HG02938 (cell line): Measurements from ENCODE around the gene ROGDI.

Experiments
- ATAC-seq: cut with Tn5 transposase; IDR thresholded peaks from one replicate; pipeline ENCODE4 v1.9.1; 2021; ENCODE audit warnings: mild to moderate bottlenecking, moderate library complexity; ENCODE audit not compliant: unreplicated experiment

Gene ROGDI

GRCh38 chr16:4768549-4769305, 33.7 kb downstream of the ROGDI start:
- peak; percentile 45 for ATAC-seq

GRCh38 chr16:4767872-4768548, 34.4 kb downstream of the ROGDI start:
- no peak for ATAC-seq

GRCh38 chr16:4766875-4767628, 35.4 kb downstream of the ROGDI start, which contains the start of gene ZNF500:
ZNF500 (minus strand) TSS chr16:4767162; CDS start chr16:4765978, 1,184 bp downstream.
- ATAC-seq: peak; percentile 76

- no peak for ATAC-seq
Observed at GRCh38 chr16:4765511-4766474, 36.6 kb downstream of the ROGDI start.

- no peak for ATAC-seq
Observed at GRCh38 chr16:4763791-4764190, 38.6 kb downstream of the ROGDI start.

- ATAC-seq: no peak
Observed at GRCh38 chr16:4762205-4762604, 40.2 kb downstream of the ROGDI start.

- no peak for ATAC-seq
Observed at GRCh38 chr16:4760221-4760910, 42.1 kb downstream of the ROGDI start.

GRCh38 chr16:4755687-4756086, 46.7 kb downstream of the ROGDI start:
- no peak for ATAC-seq

GRCh38 chr16:4754865-4755264, 47.6 kb downstream of the ROGDI start:
- no peak for ATAC-seq

GRCh38 chr16:4753227-4753626, 49.2 kb downstream of the ROGDI start:
- no peak for ATAC-seq

GRCh38 chr16:4752351-4753100, 49.9 kb downstream of the ROGDI start:
- ATAC-seq: no peak

- no peak for ATAC-seq
Observed at GRCh38 chr16:4750896-4751295, 51.5 kb downstream of the ROGDI start.

- ATAC-seq: no peak
Observed at GRCh38 chr16:4749700-4750257, 52.7 kb downstream of the ROGDI start.

GRCh38 chr16:4748682-4749411, 53.6 kb downstream of the ROGDI start:
- ATAC-seq: no peak

- no peak for ATAC-seq
Observed at GRCh38 chr16:4747906-4748681, 54.3 kb downstream of the ROGDI start.

- ATAC-seq: no peak
Observed at GRCh38 chr16:4746991-4747574, 55.4 kb downstream of the ROGDI start.
